ENCODE results near the gene USE1.

GRCh38 chr19:17240826-17241399 lies 25.8 kb downstream of the USE1 start:
- TF ChIP-seq POLR2AphosphoS5 (IDR thresholded peaks at IDR 0.05; ENCODE audit: low read depth): no peak
- TF ChIP-seq CTCF (IDR thresholded peaks at IDR 0.05; ENCODE audit: insufficient read depth, low read length): no peak
